HT1080 (cell line): ENCODE data around the gene UNC119B. TPM values are rescaled to one million over a fixed set of nuclear protein-coding genes. Genes with fewer than 3 reads are reported as not detected.

Experiments
- DNase-seq: peaks from one replicate; pipeline ENCODE4 v3.0.0-alpha.2; 2015; ENCODE audit warnings: low read depth
- total RNA-seq: library from RNA; depleted of rRNA; stranded (reverse); fragments of >200 nt; shearing (Covaris generic); gene quantifications from 2 replicates; pipeline ENCODE4 v1.2.3, GENCODE V29; 2014; rRNA removed

Gene UNC119B
- total RNA-seq, 1 experiment from 2014 or later, result 11.1 TPM

- no peak for DNase-seq
These were observed 53.0 kb downstream of the UNC119B start for GRCh38 chr12:120763250-120763649.

GRCh38 chr12:120764816-120765215 lies 54.6 kb downstream of the UNC119B start:
- DNase-seq, result no peak

- no peak for DNase-seq
These were observed 56.3 kb downstream of the UNC119B start for GRCh38 chr12:120766566-120766965.

- no peak for DNase-seq
These were observed 57.1 kb downstream of the UNC119B start for GRCh38 chr12:120767071-120768024.

- DNase-seq, result no peak
These were observed 60.8 kb downstream of the UNC119B start for GRCh38 chr12:120771097-120771496.

Other genes with a start within 250 kb of the UNC119B start
- gene SRSF9, start 240.7 kb upstream of the UNC119B start, total RNA-seq, result 251 and 280 TPM in 2 replicates
- gene DYNLL1, start 214.3 kb upstream of the UNC119B start, total RNA-seq, result 510 and 696 TPM in 2 replicates
- 50.4 and 52.0 TPM in 2 replicates for gene COQ5, start 181.3 kb upstream of the UNC119B start, total RNA-seq
- 35.1 and 43.3 TPM in 2 replicates for gene RNF10, start 176.1 kb upstream of the UNC119B start, total RNA-seq
- gene POP5, start 129.1 kb upstream of the UNC119B start, total RNA-seq, result 58.9 and 60.4 TPM in 2 replicates
- not detected in 2 replicates for gene CABP1, start 69.8 kb upstream of the UNC119B start, total RNA-seq
- 98.3 and 99.4 TPM in 2 replicates for gene MLEC, start 23.3 kb upstream of the UNC119B start, total RNA-seq
- 5.1 and 5.6 TPM in 2 replicates for gene ACADS, start 15.4 kb downstream of the UNC119B start, total RNA-seq
- gene SPPL3, start 193.9 kb downstream of the UNC119B start, total RNA-seq, result 3.6 and 17.0 TPM in 2 replicates